SIG-M5 treated with dmso at 0.1 percent for 504 hours (cell line): ENCODE measurements around the gene BRINP1.
"Not testable (repeated sequence)": the region's sequence is repeated elsewhere in the genome, so short reads cannot be mapped to it uniquely, and the experiment has no call there.

Experiments
- DNase-seq: peaks from one replicate; lab custom pipeline; 2025; ENCODE audit not compliant: unreplicated experiment; lab: John Stamatoyannopoulos, UW

BRINP1 gene

DNA sequence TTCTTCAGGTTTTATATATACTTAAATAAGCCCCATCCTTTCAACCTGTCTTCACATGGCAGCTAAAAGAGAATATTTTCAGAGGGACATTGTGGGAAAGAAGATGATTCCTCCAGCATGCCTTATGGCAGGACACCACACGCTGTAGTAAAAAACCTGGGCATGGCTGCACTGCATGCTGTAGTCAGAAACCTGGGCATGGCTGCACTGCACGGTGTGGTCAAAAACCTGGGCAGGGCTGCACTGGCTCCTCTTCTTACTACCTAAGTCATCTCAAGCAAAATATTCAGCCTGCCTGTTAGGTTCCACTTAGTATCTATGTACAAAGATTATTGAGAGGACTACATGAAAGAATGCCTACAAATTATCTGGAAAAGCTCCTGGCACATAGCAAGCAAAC lies 153.6 kb downstream of the BRINP1 start:
- no peak for DNase-seq

DNA sequence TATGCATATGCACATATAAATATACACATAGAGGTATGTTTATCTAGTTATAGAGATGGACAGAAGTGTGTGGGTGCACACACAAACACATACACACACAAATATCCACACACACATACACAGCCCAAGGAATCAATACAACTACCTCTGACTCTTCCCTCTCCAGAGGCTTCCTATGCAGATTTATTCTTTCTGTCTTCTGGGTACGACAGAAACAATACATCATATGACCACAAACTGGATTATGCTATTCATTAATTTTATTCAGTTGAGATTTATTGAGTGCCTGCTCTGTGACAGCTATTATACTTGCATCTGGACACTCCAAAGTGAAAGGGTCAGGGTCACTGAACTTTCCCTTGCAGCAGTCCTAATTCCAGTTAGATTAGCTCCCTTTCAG lies 155.8 kb downstream of the BRINP1 start:
- no peak for DNase-seq

DNA sequence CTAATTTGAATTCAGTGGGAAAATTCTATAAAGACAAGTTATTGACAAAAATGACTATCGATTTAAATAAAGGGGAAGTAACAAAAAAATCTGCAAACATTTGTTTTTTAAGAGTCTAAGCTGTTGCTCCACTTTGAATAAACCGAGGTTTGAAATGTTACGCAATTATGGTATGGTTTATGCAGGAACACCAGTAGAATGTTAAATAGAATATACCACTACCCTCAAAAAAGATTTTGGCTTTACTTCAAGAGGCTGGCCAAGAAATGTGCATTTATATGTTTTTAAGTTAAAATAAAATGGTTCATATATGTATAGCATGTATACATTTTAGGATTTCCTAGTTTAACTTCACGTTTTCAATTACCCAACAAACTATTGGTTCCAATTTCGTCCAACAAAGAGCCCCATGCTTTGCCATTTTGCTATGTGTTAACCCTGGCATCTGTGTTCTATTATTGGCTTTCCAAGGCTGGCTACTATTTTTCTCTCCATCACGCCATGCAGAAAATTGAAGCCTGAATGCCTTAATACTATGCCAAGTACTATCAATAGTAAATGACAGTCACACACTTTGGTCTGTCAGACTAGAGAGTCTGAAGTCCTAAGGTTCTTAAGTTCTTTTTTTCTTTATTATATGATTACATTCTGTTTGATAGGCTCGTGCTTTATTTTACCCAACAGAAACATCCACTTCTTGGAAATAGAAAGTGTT lies 171.2 kb downstream of the BRINP1 start:
- DNase-seq, result no peak

- no peak for DNase-seq
Observed at GRCh38 chr9:119195521-119195920, 173.7 kb downstream of the BRINP1 start.

DNA sequence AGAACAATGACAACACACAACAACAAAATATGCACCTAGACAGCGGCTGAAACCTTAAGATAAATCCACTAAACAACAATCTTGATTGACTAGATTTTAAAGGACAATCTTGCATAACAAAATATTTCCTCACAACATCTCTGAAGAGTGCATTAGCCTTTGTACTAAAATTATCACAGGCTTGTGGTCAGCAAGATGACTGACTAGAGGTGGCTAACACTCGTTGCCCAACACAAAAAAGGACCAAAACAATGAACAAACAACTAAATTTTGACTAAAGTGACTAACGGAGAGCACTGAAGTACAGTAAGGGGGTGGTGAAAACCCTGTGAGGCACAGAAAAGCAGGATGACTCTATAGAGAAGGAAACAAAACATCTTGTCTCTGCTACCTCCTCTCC lies 183.9 kb downstream of the BRINP1 start:
- no peak for DNase-seq

DNA sequence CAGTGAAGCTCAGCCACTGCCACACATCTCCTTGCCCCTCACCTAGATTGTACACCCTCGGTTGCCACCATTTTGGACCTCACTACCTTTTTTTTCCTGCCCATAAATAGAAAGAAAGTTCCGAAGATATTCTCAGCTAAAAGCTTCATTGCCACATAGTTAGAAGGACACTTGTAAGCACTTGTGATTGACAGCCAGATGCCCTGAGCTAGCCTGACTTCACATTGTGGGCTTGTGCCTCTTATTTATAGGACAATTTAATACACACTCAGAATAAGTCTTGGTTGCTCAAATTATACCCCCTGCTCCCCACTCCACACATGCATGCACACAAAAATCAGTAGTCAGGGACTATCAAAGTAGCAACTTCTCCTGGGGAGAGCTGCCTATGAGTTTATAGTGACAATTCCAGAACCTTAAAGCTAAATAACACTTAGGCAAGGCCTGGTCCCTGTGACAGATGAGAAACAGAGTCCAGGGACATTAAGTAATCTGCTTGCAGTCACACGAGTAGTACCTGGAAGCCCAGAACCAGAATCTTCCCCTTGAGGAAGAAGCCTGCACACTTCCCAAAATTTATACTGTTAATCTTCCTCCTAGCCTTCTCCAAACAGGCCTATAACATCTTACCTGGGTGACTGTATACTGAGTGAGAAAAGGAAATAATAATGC lies 184.8 kb downstream of the BRINP1 start:
- no peak for DNase-seq

- DNase-seq, result no peak
Observed at GRCh38 chr9:119181561-119181960, 187.7 kb downstream of the BRINP1 start.

- no peak for DNase-seq
Observed at GRCh38 chr9:119180897-119181296, 188.3 kb downstream of the BRINP1 start.

DNA sequence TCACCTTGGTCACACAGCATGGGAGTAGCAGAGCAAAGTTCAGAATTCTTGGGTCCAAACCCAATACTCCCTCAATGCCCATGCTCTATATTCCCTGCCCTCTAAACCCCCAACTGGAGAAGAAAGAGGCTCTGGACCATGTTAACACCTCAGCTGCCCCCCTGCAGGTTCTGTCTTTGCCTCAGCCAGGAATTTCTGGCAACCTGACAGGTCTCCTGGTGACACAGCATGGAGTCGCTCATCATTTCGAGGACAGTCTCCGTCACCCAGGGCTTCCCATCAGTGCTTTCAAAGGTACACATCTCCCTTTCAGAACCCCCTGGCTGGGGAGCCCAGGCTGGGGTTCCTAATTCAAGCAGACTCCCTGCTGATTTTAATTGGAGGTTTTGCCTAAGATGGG lies 189.5 kb downstream of the BRINP1 start:
- DNase-seq, result no peak

DNA sequence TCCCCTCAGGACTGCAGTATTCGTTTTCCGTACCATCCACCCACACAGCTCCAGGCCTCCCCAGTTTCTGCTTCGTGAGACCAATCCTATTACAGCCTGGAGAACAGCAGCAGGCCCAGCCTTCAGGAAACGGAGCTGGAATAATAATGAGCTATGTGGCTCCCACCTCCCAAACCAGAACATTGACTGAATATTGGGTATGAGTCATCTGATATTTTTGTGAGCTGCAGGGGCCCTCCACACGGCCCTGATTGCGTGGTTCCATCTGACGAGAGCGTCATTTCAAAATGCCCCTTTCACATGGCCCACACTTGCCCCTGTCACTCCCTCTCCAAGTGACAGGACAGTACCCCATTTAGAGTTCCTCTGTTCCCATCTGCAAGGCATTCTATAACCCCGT lies 192.0 kb downstream of the BRINP1 start:
- DNase-seq, result no peak

- DNase-seq, result no peak
Observed at GRCh38 chr9:119175581-119175980, 193.7 kb downstream of the BRINP1 start.

GRCh38 chr9:119169222-119169621 lies 200.0 kb downstream of the BRINP1 start:
- not testable (repeated sequence) for DNase-seq

DNA sequence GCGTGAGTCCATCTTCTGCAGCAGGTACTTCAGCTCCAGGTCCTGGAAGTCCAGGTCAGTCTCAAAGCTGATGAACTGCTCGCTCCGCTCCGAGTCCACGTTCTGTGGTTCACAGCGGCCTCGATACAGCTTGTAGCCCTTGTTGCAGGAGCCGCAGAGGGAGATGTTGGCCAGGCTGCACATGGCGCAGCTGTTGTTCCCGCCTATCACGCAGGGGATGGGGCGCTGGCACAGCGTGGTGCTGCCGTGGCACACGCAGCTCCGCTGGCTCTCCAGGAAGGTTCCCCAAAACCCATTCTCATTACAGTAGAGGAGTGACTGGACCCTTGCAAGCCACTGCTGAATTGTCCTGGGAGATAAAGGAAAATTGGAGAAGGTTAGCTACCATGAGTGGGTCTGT lies 201.4 kb downstream of the BRINP1 start:
- DNase-seq, result no peak

DNA sequence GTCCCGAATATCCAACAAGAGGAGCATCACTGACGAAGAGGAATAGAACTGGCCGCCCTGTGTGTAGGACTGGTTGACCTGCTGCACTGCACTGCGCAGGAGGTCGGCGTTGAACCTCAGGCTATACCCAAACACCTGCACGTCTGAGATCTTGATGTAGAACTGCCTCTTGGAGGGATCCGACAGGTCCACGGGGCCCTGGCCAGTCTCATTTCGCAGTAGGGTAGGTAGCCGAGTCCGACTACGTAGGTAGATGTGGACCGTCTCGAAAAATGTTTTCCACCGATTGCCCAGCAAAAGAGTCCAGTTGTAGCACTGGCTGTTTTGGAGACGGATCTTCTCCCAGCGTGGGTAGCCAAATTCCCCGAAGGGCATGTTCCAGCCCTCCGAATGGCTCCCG lies 202.0 kb downstream of the BRINP1 start:
- DNase-seq, result no peak

DNA sequence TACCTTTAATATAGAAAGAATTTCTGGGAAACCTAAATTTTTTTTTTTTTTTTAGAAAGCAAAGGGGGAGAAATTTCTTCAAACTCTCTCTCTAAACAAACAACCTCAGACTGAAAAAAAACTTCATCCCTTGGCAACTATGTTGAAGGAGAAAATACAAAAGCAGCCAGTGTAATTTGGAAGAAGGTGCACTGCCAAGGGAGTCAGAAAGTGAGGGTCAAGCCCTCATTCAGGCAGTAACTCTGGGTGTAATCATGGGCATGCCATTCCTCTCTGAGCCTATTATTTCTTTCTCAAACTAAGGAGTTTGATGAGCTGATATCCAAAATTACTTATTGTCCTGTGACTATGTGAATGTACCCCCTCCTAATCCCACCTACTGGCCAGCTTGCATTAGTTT lies 203.1 kb downstream of the BRINP1 start:
- DNase-seq, result no peak

DNA sequence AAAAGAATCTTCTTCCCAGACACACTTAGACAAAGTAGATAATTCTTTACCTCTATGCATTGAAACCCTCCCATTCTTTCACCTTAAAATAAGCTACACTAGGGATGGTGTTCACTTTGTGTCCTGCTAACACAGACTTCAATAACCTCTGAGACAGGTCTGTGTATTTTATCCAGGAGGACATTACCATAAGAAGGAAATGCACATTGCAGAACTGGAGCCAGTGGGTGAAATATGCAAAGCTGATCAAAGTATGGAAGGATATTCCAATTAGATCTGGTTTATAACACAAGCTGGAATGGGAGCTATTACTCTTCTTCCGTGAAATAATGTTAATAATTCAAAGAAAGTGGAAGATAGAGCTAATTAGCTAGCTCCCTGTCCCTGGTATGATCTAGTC lies 204.1 kb downstream of the BRINP1 start:
- DNase-seq, result no peak

GRCh38 chr9:119164716-119165115 lies 204.5 kb downstream of the BRINP1 start:
- DNase-seq, result no peak

GRCh38 chr9:119160551-119160950 lies 208.7 kb downstream of the BRINP1 start:
- no peak for DNase-seq

DNA sequence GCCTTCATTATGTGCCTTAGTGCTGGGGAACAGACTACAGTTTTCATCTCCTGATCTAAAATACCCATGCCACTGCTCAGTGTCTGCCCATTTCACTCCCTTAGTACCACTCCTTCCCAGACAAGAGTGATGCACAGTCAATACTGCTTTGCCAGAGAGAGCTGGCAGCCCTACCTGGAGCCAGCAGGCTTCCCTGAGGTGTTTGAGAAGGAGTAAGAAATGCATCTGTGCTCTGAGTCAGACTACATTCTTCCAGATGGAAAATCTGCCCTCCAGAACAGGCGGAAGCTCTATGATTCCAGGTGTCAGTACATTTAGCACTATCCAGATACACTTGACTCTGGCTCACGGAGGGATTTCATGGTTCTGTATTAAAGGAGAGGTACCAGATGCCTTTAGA lies 209.8 kb downstream of the BRINP1 start:
- no peak for DNase-seq

DNA sequence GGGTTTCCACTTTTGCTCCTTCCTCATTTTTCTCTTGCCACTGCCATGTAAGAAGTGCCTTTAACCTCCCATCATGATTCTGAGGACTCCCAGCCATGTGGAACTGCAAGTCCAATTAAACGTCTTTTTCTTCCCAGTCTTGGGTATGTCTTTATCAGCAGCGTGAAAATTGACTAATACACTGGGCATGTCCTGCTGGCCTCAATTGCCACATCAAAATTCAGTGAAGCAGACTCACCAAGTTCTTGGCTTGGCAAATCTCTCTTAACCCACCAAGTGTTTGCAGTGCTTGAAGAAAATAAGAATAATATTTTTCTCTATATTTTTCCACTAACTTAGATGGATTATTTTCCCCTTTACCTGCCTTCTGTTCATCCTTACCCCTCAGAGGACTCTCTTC lies 212.0 kb downstream of the BRINP1 start:
- DNase-seq, result no peak

DNA sequence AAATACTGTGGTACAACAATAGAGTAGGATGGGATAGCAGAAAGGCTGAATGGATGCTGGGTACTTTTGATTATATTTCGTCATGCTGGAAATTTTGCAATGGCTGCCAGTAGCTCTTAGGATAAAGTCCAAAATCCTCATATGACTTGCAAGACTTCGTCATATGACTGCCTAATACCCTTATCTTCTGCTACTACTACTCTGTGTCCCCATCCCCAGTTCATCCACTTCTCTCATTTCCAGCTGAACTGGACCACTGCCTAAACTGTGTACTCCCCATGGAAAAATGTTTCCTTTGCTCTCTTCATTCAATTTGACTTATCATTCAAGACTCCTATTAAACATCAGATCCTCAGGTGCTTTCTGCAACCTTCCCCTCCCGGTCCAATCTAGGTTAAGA lies 212.9 kb downstream of the BRINP1 start:
- DNase-seq, result no peak

GRCh38 chr9:119154527-119154926 lies 214.7 kb downstream of the BRINP1 start:
- no peak for DNase-seq

DNA sequence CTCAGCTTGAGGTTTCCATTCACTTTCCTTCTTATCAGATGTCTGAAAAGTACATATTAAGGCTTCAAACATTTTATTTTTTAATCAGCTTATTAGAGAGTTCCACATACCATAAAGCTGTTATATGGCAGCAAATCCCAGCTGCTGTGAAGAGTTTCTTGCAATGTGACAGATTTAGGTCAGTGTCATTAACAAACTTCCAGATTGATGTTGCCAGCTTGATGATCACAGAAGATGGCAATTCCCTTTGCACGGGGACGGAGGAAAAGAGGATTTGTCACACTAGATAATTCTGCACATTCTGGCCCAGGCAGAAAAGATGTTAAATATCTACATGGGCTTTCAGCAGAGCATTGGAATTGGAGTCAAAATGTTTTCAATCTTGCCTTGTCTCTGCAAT lies 215.8 kb downstream of the BRINP1 start:
- DNase-seq, result no peak
